HCT116 (cell line): ENCODE measurements around the gene RPTOR.

ENCODE experiments used
- TF ChIP-seq, protein P1 (sequence below): IDR thresholded peaks from 2 replicates; pipeline ENCODE4 v1.6.1; 2012; ENCODE audit warnings: low read depth
- TF ChIP-seq, protein P2 (sequence below), 3 experiments: fragments of 200-600 bp in 1 of 3; sonication (generic) in 1 of 3; IDR thresholded peaks in 2 of 3; conservative IDR thresholded peaks in 1 of 3; 2 replicates each; pipeline ENCODE4 v1.5.1; 2012 to 2017; ENCODE audit warnings: low read depth in 2 of 3, low read length in 2 of 3, antibody characterized with exemption in 1 of 3, borderline replicate concordance in 1 of 3, control low read depth in 1 of 3, mild to moderate bottlenecking in 1 of 3, mixed read lengths in 1 of 3, mixed run types in 1 of 3, moderate library complexity in 1 of 3; ENCODE audit not compliant: insufficient read depth in 1 of 3

DNA sequence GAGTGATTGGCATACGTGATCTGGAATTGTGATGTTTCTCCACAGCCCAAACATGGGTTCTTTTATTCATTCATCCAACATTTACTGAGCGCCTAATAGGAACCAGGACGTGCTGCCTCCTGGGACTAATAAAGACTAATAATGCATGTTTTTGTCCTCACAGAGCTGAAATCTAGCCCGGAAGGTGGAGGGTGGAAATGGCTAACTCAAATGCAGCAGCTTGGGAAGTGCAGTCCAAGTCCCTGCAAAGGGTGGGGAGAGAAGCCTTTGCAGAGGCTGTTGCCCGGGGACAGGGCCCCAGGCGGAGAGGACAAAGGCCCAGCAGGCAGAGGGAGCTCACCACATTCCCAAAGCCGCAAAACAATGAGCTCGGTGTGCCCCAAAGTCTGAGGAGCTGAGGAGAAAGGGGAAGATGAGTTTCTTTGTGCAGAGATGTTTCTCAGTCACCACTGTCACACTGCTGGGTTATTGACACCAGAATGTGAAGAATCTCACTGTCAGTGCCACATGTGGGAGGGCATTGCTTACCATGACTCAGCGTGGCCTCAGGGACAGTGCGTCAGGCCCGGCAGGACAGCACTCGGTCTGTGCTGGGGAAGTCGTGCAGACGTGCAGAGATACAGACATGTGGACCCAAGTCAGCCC, 328.8 kb downstream of the RPTOR start:
- TF ChIP-seq, protein P1, sequence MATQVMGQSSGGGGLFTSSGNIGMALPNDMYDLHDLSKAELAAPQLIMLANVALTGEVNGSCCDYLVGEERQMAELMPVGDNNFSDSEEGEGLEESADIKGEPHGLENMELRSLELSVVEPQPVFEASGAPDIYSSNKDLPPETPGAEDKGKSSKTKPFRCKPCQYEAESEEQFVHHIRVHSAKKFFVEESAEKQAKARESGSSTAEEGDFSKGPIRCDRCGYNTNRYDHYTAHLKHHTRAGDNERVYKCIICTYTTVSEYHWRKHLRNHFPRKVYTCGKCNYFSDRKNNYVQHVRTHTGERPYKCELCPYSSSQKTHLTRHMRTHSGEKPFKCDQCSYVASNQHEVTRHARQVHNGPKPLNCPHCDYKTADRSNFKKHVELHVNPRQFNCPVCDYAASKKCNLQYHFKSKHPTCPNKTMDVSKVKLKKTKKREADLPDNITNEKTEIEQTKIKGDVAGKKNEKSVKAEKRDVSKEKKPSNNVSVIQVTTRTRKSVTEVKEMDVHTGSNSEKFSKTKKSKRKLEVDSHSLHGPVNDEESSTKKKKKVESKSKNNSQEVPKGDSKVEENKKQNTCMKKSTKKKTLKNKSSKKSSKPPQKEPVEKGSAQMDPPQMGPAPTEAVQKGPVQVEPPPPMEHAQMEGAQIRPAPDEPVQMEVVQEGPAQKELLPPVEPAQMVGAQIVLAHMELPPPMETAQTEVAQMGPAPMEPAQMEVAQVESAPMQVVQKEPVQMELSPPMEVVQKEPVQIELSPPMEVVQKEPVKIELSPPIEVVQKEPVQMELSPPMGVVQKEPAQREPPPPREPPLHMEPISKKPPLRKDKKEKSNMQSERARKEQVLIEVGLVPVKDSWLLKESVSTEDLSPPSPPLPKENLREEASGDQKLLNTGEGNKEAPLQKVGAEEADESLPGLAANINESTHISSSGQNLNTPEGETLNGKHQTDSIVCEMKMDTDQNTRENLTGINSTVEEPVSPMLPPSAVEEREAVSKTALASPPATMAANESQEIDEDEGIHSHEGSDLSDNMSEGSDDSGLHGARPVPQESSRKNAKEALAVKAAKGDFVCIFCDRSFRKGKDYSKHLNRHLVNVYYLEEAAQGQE = no peak
- TF ChIP-seq, protein P2, sequence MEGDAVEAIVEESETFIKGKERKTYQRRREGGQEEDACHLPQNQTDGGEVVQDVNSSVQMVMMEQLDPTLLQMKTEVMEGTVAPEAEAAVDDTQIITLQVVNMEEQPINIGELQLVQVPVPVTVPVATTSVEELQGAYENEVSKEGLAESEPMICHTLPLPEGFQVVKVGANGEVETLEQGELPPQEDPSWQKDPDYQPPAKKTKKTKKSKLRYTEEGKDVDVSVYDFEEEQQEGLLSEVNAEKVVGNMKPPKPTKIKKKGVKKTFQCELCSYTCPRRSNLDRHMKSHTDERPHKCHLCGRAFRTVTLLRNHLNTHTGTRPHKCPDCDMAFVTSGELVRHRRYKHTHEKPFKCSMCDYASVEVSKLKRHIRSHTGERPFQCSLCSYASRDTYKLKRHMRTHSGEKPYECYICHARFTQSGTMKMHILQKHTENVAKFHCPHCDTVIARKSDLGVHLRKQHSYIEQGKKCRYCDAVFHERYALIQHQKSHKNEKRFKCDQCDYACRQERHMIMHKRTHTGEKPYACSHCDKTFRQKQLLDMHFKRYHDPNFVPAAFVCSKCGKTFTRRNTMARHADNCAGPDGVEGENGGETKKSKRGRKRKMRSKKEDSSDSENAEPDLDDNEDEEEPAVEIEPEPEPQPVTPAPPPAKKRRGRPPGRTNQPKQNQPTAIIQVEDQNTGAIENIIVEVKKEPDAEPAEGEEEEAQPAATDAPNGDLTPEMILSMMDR (IDR thresholded peaks at IDR 0.05 in 2 of 3, conservative IDR thresholded peaks at IDR 0.05 in 1 of 3; ENCODE audit: borderline replicate concordance in 1 of 3, insufficient read depth in 1 of 3, low read depth in 2 of 3, low read length in 2 of 3) = no peak
